NCI-H82 (cell line): Measurements from ENCODE around the gene MFSD6.
A peak's percentile ranks its signal among the peaks of the same experiment; 100 is the strongest.

ENCODE experiments used
- DNase-seq: peaks from one replicate; lab custom pipeline; 2025; lab: John Stamatoyannopoulos, UW

Gene MFSD6

DNA sequence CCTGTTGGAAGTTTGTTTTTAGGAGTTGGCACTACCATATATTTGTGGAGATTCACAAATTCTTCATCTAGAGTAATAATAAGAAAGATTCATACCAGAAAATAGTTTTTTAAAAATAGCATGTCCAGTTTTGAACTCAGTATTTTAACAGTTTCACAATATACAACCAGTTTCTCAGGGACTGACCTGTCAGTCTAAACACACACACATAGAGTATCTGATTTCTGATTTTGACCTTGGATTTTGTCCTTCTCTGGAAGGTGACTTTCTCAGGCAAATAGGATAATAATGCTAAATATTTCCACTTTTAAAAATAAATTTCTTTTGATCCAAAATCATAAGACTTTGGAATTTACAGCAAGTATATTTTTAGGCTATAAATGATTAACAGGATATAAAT lies 32.0 kb downstream of the MFSD6 start:
- no peak for DNase-seq

DNA sequence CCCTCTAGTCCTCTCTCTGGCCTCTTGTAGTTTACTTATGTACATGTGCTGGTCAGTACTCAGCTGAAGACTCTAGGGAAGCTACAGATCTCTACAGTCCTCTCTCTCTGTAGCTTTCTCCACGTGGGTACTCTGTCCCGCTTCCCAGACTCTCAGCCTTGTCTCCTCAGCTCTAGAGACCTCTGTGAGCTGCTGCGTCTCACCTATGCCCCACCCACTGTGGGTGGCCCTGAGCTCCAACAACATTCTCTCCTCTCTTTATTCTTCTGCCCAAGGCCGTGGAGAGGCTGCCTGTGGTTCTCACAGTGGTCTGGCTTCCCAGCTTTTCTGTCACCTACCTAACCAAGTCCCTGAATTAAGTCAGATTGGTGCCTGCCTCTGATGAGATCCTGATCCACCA lies 33.4 kb downstream of the MFSD6 start:
- no peak for DNase-seq

DNA sequence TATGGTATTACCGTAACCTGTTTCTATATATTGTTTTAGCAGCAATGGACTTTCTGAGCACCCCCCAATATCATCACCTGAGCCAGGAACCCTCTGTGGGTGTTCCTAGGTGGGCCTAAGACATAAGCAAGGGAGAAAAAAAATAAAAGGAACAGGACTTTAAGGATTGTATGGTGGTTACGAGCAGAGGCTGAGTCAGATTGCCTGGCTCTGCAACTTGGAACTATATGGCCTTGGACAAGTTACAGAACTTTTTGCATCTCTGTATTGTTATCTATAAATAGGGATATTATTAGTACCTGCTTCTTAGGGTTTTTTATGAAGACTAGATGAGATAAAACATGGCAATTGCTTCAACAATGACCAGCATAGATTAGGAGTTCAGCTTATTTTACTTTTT lies 34.9 kb downstream of the MFSD6 start:
- DNase-seq = no peak

DNA sequence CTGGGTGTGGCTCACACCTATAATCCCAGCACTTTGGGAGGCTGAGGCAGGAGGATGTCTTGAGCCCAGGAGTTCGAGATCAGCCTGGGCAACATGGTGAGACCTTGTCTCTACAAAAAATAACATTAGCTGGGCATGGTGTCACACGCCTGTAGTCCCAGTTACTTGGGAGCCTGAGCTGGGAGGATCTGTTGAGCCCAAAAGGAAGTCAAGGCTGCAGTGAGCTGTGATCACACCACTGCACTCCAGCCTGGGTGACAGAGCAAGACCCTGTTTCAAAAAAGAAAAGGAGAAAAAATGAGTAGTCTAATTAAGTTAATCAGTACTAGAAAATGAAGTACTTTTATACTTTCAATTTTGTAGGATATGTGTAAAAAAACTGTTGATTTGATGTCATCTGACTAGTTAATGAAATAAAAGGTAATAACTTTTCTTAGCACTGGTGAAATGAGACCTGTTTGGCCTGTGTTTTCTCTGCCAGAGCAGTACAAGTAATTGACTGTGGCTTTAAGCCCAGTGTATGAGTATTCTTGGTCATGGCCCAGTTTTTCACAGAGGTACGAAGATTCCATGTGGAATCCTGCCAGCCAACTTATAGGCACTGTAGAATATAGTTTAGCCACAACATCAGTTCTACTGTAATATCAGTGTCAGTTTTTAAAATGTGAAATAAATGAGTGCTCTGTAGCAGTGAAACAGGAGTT lies 35.8 kb downstream of the MFSD6 start:
- no peak for DNase-seq

DNA sequence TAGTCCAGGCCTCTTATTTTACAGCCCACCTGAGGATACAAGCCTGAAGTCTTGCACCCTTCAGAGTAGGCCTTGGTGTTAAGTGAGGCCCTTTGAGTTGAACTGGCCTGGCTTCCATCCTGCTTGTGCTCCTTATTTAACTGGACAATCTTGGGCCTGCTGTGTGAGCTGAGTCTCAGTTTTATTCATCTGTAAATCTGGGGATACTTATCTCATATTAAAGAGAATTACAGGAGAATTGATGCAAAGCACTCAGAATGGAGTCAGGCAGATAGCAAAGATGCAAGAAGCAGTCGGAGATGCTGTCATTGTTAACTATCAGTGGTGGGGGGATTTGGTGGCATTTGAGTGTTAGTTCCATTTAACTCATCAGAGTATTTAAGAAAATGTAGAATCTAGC lies 36.8 kb downstream of the MFSD6 start:
- DNase-seq = no peak

DNA sequence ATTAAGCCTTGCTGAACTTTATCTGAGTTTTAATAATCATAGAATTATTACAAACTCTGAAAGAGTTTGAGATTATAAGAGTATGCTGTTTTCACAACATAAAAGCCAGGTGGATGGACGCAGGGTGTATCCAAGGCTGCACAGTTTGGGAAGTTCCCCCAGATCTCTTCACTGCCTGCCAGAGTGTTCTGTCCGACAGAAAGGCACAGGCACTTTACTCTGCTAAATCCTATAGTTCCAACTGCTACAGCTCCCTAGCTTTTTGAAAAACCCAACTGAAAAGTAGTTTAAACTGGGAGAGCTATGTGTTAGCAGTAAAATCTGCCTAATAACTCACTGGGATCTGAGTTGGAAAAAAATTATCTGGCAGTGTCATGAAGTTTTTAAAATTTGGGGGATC lies 38.0 kb downstream of the MFSD6 start:
- peak; percentile 35 for DNase-seq

DNA sequence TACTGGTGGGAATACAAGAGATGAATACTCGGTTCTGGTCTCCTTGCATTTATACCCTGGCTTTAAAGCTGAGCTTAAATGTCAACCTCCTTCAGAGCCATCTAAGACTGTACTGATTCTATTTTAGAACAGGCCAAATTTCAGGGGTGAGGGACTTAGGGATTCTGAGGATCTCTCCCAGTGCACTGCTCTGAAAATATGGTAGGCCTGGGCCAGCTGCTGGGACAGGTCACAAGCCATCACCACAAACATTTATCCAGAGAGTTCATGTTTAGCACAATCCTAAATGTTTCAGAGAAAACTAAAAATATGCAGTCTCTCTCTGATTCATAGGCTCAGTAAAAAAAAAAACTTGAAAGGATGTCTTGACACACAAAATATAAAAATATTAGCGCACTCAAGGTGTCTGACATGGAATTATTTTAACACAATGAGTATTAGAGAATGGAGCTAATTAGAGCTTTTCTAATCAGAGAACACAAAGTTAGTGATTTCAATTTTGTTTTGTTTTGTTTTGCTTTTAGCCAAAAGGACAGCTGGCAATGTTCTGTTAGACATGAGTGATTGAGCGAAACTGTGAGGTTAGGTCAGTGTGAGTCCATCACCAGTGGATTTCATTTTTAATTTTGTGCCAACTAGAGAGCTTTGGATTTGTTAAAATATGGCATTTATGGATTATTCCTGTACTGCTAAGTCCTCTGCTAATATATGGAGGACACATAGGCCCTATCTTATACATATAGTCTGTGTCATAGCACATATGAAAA lies 38.8 kb downstream of the MFSD6 start:
- DNase-seq = peak; percentile 10

DNA sequence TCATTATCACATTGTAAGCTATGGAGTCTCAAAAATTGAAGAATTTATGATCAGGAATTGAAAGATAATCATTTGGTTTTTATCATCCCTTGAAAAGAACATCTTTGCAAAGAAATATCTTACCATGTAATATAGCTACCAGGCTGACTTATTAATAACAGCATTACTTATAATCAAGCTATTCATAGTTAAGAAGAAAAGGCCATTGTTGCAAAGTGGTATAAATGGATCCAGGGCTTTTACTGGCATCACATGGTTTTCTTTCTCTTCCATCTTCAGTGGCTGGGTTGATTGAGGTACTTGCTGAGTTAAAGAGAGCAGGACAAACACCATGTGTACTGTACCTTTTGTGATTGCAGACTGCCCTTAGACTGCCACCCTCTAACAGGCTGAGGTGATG lies 39.6 kb downstream of the MFSD6 start:
- no peak for DNase-seq

DNA sequence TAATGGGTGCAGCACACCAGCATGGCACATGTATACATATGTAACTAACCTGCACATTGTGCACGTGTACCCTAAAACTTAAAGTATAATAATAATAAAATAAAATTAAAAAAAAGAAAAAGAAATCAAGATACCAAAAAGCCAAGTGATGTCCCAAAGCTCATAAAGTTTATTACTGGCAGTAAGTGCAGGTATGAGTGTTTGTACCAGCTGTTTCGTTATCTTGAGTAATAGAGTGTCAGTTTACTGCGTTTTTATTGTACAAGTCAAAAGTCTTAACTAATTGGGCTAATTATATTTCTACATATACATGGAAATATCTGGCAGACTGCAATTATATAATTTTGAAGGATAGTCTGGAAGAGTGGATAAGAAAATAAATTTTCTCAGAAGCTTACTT lies 41.8 kb downstream of the MFSD6 start:
- no peak for DNase-seq

DNA sequence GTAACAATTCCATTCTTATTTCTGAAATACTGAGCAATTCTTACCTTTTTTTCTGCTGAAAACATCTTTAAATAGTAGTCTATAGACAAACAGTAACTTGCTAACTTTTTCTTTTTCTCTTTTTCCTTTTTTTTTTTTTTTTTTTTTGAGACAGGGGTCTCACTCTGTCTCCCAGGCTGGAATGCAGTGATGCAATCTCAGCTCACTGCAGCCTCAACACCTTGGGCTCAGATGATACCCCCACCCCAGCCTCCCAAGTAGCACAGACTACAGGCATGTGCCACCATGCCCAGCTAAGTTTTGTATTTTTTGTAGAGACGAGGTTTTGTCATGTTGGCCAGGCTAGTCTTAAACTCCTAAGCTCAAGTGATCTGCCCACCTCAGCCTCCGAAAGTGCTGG lies 42.2 kb downstream of the MFSD6 start:
- DNase-seq = no peak

DNA sequence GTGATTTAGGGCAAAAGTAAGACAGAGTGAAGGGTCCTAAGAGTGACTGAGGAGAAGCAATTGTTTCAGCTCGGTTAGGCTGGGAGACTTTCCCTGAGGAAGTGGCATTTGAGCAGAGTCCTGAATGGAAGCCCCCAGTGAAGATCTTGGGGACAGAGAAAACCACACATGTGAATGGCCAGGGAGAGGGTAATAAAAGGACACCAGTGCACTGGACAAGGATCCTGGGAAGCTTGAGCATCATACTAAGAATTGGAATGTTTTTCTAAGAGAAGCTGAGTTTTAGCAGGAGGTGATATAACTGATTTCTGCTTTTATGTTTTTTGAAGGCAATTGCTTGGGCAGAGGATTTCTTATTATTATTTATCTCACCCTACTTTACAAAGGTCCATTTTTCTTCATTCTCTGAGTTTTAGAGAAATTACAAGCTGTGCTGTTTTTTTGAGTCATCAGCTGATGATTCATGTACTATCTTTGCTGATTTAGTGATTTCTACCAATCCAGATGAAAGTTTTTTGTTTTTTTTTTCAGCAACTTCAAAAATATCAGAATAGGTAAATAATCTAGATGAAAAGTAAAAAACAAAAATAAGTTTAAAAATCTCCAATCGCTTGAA lies 43.5 kb downstream of the MFSD6 start:
- DNase-seq = no peak

DNA sequence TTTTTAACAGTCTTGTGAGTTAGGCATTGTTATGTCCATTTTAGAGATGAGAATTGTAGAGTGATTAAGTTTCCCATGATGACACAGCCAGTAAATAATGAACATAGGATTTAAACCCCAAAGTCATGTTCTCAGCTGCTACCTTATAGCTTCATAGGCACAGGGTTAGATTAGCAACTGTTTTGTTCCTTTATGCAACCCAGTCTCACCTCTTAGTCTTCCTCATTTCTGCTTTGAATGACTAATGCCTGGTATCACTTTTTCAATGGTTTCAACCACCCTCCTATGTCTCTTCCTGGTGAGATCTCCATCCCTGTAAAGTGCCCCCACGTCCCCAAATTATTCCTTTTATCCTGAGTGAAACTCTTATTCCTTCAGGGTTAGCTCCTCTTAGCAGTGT lies 44.3 kb downstream of the MFSD6 start:
- no peak for DNase-seq

DNA sequence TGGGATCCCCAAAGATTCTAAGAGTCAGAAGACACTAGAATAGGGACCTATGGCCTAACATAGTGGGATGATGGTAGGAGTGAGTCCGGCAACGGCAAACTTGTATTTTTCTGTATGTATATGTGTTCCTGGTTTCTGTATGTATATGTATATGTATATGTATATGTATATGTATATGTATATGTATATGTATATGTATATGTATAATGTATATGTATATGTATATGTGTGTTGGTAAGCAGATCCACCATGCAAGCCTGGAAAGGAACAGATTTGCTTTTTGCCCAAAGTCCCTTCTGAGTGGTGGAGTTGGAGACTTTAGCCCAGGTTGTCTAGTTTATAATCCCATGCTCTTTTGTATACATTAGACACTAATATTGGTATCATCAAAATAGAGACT lies 46.6 kb downstream of the MFSD6 start:
- no peak for DNase-seq

DNA sequence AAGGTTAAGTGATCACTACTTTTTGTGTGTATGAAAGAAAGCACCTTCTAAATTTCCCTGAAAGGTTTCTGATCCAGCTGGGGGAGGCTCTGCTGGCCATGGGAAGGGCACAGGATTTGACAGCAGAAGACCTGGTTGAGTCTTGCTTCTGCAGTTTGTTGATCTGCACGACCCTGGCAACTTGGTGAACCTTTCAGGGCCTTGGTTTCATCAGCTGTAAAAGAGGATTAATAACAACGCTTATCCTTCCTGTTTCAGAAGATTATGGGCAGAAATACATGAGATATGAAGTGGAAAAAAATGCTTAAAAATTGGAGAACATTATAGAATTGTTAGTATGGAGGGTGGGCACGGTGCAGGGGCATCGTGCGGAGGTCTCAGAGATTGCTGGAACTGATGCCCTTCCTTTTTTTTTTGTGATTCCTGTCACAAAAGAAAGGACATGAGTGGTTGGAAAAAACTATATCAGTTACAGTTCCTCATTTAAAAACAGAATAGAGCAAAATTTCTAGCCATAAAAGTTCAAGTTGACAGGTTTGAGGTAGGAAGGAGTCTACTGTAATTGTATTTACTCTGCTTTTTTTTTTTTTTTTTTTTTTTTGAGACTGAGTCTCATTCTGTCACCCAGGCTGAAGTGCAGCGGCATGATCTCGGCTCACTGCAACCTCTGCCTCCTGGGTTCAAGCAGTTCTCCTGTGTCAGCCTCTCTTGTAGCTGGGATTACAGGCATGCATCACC lies 47.4 kb downstream of the MFSD6 start:
- DNase-seq = no peak

DNA sequence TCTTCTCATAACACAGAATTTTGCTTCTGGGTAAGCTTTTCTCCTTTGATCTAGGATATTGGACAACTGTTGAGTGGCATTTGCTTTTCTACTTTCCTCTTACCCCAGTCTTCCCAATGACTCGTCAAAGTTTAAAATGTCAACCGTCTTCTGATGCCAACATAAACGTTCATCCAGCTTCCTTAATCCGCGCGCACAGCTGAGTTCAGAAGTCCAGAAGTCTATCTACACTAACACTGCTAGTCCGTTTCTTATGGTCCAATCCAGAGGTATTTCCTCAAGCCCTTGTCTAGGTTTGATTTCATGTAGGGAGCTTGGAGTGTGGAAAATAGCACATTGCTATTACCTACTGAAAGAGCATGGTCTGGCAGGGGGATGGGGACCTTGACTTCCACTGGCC lies 48.7 kb downstream of the MFSD6 start:
- no peak for DNase-seq

DNA sequence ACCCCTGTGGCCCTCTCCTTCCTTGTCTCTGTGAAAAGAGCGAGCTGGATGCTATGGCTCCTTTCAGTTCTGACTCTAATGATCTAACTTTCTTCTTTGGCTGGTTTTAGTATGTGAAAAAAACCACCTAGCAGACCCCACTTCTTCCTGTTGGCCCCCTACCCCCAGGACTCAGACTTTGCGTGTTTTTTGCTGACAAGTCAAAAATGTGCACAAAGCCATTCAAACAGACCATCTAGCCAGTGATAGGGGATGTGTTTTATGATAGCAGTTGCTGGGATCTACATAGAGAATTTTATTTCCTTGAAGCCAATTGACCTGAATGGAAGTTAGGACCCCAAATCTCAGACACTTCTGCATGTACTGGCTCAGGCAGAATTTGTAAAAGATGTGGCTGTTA lies 49.1 kb downstream of the MFSD6 start:
- DNase-seq = no peak

DNA sequence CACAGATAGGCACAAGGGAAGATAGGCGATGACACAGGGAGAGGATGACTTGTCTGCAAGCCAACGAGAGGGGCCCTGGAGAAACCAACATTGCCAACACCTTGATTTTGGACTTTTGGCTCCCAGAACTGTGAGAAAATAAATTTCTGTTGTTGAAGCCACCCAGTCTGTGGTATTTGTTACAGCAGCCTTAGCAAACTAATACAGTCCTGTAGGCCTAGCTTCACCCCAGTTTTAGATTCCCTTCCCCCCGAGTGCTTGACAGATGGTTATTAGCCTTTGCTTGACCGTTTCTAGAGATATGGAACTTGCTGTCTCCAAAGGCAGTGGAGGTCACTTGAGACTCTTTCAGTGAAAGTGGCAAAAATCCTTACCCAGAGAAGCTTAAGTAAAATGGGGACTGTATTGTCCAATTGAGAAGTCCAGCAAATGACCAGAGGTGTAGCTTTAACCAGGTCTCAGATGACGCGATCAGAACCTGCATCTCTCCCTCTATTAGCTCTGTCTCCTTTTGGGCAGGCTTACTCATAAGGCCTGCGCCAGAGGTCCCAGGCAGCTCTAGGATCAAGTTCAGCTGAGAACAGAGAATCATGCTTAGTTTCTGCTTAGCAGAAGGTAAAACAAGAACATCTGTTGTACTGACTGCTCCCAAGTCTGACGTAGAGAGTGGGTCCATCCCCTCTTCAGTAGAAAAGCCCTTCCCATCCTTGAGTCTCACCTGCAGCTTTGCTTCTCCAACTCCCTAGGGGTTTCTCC lies 50.4 kb downstream of the MFSD6 start:
- DNase-seq = peak; percentile 45

DNA sequence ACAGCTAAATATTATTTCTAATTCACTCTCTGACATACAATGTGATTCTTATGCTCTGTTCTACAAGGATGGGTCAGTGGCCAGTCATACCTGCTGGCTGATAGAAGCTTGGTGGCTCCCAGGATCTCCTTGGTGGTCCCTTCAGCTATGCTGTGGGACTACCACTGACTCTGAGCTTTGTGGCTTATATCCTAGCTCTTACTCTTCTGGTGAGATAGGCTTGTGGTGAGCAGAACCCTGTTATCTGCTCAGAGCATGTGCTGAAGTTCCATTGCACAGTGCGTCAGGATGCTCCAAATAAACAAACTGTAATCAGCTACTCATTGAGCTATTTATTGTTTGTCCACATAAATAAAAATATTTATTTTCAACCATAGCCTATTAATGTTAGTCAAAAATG lies 51.7 kb downstream of the MFSD6 start:
- DNase-seq = no peak

DNA sequence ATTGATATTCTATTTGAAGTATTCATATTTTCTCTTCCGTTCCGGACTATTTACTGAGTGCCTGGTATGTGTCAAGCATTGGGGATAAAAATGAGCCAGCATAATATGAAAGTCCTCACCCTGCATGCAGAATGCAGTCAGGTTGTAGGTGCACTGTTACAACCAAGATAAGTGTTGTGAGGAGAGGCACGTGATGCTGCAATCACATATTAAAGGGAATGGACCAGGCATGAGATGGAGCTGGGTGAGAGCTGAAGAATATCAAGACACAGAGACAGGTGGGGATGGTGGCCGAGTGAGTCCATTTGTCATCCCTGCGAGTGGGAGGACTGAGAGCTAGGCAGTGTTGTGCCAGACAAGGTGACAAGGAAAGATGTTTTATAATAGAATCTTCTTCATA lies 52.3 kb downstream of the MFSD6 start:
- DNase-seq = no peak

DNA sequence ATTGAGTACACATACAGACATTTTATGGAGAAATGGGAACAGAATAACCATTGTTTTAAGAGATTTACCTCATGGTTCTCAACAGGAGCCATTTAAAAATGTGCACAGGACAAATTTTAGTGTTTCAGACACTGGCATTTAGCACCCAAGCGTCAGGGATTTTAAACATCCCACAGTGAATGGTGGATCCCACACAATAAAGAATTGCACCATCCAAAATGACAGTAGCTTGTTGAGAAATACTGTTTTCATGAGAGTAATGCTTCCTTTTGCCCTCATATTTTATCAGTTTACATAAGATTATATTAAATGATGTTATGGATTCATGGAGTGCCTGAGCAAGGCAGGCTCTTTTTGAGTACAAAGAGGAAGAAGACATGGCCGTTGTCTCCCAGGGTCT lies 54.0 kb downstream of the MFSD6 start:
- no peak for DNase-seq

DNA sequence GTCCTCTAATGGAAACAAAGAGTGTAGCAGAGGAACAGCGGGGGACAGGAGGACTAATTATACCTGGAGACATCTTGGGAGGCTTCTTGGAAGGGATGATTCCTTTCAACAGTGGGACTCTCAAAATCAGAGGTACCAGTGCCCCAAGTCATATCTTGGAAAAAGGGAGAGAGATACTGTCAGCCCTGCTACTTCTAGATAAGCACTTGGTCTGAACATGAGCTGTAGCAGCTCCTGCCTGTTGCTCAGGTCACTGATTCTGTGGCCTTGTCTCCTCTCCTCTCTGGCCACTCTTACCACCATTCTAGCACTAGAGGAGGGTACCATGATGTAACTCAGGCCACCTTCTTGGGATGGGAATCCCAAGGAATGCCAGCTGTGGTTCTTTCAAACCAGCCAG lies 54.5 kb downstream of the MFSD6 start:
- DNase-seq = no peak

DNA sequence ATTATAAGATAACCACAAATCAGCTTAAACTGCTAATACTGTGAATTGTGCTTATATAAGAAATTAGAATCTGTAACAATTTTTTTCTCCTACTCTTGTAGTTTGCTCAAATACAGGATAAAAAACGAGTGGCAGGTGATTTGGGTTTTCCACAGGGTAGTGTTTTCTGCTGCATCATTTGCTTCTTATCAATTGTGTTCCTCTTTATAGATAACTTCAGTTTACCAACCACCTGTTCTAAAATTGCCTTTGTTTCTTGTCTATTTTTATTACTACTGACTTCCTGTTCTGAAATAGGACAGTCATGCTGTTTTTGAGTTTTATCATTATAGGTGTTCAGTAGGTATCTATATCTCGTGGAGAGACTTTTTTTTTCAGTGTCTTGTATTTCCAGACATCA lies 56.9 kb downstream of the MFSD6 start:
- DNase-seq = no peak
